Rectal smooth muscle tissue (tissue), 1 donor: ENCODE measurements around the gene CRIM1.

Source experiments
- H3K27ac ChIP-seq: one replicate; pipeline ENCODE4 v1.7.0; 2013; ENCODE audit warnings: low read depth, low read length, inconsistent platforms
- H3K27me3 ChIP-seq: one replicate; pipeline ENCODE4 v1.7.0; 2013; ENCODE audit warnings: low read length; ENCODE audit not compliant: control insufficient read depth, insufficient read depth
- H3K36me3 ChIP-seq: one replicate; pipeline ENCODE4 v1.7.0; 2013; ENCODE audit warnings: low read length; ENCODE audit not compliant: control insufficient read depth, insufficient read depth
- H3K4me1 ChIP-seq: one replicate; pipeline ENCODE4 v1.7.0; 2013; ENCODE audit warnings: low read length; ENCODE audit not compliant: control insufficient read depth, insufficient read depth
- H3K4me3 ChIP-seq: one replicate; pipeline ENCODE4 v1.7.0; 2013; ENCODE audit warnings: low read length
- H3K9ac ChIP-seq: one replicate; pipeline ENCODE4 v1.7.0; 2013; ENCODE audit warnings: low read length

CRIM1 gene

DNA sequence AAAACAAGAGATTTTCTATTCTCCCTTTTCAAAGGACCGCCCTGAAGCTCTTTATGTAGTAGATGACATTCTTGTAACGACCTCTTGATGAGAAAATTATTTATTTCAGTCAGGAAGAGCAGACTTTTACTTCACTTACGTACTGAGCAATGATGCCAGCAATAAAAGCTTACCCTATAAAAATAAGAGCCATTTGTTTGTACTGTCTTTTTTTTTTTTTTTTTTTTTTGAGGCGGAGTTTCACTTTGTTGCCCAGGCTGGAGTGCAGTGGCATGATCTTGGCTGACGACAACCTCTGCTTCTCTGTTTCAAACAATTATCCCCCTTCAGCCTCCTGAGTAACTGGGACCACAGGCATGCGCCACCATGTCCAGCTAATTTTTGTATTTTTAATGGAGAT is 39.2 kb downstream of the CRIM1 start:
- no peak overlapping the region for H3K27ac ChIP-seq
- no peaks in the 10 kb centered on the region for H3K36me3 ChIP-seq
- H3K4me3 ChIP-seq, result no peak overlapping the region
- H3K9ac ChIP-seq, result no peak overlapping the region
- no peaks in the 10 kb centered on the region for H3K4me1 ChIP-seq
- H3K27me3 ChIP-seq, result no peaks in the 10 kb centered on the region

DNA sequence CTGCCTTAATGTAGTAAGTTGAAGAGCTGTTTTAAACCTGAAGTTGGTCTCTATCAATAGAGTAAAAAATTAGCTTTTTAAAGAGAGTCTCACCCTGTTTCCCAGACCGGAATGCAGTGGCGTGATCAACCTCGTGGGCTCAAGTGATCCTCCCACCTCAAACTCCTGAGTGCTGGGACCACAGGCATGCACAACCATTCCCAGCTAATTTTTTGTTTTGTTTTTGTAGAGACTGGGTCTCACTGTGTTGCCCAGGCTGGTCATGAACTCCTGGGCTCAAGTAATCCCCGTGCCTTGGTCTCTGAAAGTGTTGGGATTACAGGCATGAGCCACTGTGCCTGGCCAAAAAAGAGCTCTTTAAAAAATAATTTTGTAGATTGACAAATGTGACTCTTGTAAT is 40.3 kb downstream of the CRIM1 start:
- Histone ChIP-seq H3K36me3 (no peaks in the 10 kb centered on the region), H3K27ac (no peak overlapping the region), H3K27me3 (no peaks in the 10 kb centered on the region), H3K9ac (no peak overlapping the region), H3K4me3 (no peak overlapping the region), H3K4me1 (no peaks in the 10 kb centered on the region)

DNA sequence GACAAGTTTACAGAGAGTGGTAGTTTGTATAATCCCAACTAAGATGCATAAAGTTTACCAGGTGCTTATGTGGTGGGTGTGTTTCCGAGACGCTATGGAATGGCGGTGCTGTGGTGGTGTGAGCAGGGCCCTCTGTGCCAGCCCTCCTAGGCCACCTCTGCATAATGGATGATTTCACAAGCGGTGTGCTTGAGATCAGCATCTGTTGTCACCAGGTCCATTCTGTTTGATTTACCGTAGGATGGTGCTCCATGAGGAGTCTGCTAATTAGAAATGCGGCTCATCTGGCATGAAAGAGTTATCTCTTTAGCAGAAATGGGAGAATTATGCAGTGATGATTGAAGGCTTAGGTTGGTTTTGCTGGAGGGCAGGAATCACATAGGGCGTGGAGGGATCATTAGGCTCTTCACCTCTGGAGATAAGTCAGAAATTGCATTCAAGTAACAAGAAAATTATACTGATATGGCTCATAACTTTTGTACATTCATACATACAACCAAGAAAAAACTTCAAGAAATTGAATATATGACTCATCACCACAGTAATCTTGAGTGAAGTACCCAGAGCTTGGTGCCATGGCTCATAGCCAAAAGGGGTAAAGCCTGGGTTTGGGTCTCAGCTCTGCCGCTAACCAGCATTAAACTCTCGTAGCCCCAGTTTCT is 41.4 kb downstream of the CRIM1 start:
- no peak overlapping the region for H3K9ac ChIP-seq
- no peak overlapping the region for H3K4me3 ChIP-seq
- no peaks in the 10 kb centered on the region for H3K4me1 ChIP-seq
- no peak overlapping the region for H3K27ac ChIP-seq
- H3K36me3 ChIP-seq, result no peaks in the 10 kb centered on the region
- no peaks in the 10 kb centered on the region for H3K27me3 ChIP-seq

DNA sequence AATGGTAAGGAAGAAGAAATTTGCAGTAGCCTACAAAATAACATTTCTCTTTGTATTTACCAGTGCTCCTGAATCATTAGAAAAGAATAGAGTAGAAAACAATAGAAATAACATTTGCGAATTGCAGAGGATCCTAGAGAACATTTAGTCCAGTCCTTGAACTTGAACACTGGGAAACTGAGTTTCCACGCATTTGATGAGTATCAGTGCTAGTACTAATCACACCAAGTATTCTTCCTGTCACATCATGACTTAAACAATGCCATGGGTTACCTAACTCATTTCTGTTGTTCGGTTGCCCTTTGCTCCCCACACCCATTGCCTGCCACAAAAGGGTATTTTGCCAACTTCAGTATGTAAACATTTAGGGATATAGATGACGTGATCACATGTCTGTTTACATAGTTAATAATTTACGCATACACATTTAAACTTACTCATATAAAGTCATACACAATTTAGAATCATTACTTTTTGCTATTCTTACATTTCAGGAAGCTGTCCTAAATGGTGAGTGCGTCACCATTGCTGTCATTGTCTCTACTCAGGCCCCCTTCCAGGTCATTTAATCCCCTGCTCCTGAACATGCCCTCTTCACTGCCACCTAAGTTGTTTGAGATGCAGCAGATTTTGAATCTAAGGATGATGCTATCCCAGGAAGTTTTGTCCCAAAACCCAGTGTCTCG is 42.3 kb downstream of the CRIM1 start:
- H3K4me3 ChIP-seq, result no peak overlapping the region
- H3K27me3 ChIP-seq, result no peaks in the 10 kb centered on the region
- no peak overlapping the region for H3K27ac ChIP-seq
- no peaks in the 10 kb centered on the region for H3K4me1 ChIP-seq
- H3K36me3 ChIP-seq, result no peaks in the 10 kb centered on the region
- no peak overlapping the region for H3K9ac ChIP-seq

DNA sequence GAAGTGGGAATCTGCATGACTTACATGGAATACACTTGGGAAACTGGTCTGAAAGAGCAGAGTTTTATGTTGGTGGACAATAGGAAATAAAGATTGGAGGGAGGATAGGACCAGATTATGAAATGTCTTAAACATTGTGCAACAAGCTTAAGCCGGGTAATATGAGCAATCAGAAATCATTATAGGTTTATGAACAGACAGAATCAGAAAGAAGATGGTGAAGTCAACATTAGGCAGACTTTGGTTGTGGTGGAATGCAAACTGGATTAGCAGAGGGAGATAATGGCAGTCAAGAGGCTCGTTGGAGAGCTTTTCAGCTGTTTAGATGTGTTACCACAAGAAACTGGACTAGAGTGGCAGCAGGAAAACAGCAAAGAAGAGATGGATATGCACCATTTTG is 43.5 kb downstream of the CRIM1 start:
- no peak overlapping the region for H3K4me3 ChIP-seq
- no peaks in the 10 kb centered on the region for H3K4me1 ChIP-seq
- H3K9ac ChIP-seq, result no peak overlapping the region
- no peak overlapping the region for H3K27ac ChIP-seq
- H3K36me3 ChIP-seq, result no peaks in the 10 kb centered on the region
- no peaks in the 10 kb centered on the region for H3K27me3 ChIP-seq

DNA sequence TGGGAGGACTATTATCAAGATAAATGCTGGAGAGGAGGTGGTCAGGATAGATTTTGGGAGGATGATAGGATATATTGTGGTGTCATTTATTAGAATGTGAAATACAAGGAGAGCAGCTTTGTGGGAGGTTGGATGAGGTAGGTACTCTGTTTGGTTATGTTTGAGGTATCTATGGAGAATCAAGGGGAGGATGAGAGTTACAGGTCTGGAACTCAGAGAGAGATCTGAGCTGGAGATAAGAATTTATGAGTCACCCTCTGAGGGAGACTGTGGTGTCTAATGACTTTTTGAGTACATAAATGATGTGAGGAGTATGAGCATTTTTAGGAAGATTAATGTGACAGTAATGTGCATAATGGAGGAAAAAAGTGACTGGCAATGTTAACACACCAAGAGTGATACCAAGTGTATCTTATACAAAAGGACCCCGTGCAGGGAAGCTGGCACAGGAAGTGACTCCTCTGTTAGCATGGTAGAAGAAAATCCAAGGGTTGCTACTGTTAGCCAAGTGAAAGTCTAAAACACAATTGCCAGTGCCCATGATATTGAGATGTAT is 48.2 kb downstream of the CRIM1 start:
- Histone ChIP-seq H3K4me3 (no peak overlapping the region), H3K27ac (no peak overlapping the region)

DNA sequence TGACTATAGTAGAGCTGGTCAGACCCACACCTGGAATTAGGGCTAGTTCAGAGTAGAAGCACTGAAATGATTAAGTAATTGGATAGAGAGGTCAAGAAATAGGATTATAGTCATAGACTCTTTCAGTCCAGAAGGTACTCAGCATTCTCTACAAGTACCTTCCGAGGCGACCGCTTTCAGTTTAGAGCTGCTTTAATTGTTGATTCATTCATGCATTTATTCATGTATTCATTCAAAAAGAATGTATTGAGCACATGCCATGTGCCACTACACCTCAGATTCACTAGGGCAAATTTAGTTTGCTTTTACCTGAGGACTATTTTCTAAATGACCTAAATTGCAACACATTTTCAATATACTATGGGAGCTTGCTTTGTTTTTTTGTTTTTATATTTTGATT is 48.7 kb downstream of the CRIM1 start:
- H3K4me3 ChIP-seq, result no peak overlapping the region
- H3K27ac ChIP-seq, result no peak overlapping the region
- no peak overlapping the region for H3K9ac ChIP-seq
- no peaks in the 10 kb centered on the region for H3K4me1 ChIP-seq
- H3K27me3 ChIP-seq, result no peaks in the 10 kb centered on the region
- H3K36me3 ChIP-seq, result no peaks in the 10 kb centered on the region

More for the DNA sequence above, 48.2 kb downstream of the CRIM1 start:
- Histone ChIP-seq H3K4me1 (no peaks in the 10 kb centered on the region), H3K36me3 (no peaks in the 10 kb centered on the region), H3K9ac (no peak overlapping the region), H3K27me3 (no peaks in the 10 kb centered on the region)

DNA sequence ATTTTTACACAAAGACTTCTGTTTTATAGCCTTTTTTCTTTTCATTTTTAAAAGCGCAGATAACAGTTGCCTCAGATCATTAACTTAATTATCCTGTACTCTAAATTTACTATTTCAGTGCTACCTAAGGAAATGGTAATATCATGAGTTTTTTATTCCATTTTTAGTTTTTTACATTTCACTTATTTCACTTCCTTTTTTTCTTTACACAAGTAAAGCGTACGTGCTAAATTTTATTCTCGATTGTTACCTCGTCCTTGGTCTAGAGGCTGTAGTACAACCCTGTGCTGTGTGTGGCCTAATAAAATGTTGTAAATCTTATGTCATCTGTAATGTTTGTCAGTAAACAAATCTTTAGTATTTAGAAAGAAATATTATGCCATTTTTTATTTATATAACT is 49.2 kb downstream of the CRIM1 start:
- no peak overlapping the region for H3K4me3 ChIP-seq
- H3K27ac ChIP-seq, result no peak overlapping the region
- no peaks in the 10 kb centered on the region for H3K36me3 ChIP-seq
- no peaks in the 10 kb centered on the region for H3K4me1 ChIP-seq
- no peak overlapping the region for H3K9ac ChIP-seq
- no peaks in the 10 kb centered on the region for H3K27me3 ChIP-seq

DNA sequence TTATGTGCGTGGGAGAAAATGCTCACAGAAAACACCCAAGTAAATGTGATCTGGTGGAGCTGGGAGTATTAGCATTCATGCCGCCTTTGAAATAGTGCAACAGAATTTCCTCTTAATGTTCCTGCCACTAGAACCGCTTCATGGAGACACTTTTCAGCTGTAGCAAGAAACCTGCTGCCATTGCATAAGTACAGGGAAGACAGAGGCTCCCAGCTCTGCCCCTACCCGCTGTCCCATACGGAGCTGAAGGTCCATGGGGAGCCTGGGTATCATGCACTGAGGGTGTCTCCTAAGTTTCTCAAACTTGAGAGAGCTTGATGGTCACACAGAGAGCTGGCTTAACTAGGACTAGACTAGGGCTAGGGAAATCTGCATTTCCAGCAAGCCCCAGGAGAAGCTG is 49.6 kb downstream of the CRIM1 start:
- Histone ChIP-seq H3K9ac (no peak overlapping the region), H3K27me3 (no peaks in the 10 kb centered on the region), H3K36me3 (no peaks in the 10 kb centered on the region), H3K4me1 (no peaks in the 10 kb centered on the region), H3K4me3 (no peak overlapping the region), H3K27ac (no peak overlapping the region)

DNA sequence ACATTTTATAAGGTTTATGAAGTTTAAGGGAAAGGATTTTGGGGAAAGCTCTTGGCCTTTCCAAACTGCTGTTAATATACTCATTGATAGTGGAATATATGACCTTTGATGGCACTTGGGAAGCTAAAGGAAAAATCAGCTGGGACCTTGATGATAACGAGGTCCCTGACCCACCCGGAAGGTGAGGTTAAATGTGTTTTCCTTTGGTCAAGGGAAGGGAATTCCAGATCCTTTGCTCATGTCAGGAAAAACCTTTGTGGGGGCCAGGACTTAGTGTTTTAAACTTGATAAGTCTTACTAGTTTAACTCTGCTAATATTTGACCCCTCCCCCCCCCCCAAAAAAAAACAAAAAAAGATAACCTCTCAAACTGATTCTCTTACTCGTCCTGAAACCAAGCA is 50.7 kb downstream of the CRIM1 start:
- Histone ChIP-seq H3K27me3 (no peaks in the 10 kb centered on the region), H3K9ac (no peak overlapping the region), H3K36me3 (no peaks in the 10 kb centered on the region), H3K27ac (no peak overlapping the region), H3K4me3 (no peak overlapping the region), H3K4me1 (no peaks in the 10 kb centered on the region)

DNA sequence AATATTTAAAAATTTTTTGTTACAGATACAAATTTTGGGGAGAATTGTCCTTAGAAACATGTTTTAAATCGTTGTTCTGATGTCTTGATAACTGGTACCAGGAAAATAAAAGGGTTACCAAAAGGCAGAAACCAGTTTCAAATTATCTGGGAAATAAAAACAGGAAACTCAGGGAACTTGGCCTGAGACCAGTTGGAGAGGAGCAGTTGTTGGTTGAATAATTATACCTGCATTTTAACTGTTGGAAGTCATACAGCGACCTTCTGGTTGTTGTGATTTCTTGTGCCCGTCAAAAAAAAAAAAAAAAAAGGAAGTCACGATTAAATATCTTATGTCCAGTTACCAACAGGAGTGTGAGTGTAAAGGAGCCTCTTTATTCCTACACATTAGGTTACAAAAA is 51.8 kb downstream of the CRIM1 start:
- no peak overlapping the region for H3K9ac ChIP-seq
- no peak overlapping the region for H3K27ac ChIP-seq
- H3K4me3 ChIP-seq, result no peak overlapping the region

DNA sequence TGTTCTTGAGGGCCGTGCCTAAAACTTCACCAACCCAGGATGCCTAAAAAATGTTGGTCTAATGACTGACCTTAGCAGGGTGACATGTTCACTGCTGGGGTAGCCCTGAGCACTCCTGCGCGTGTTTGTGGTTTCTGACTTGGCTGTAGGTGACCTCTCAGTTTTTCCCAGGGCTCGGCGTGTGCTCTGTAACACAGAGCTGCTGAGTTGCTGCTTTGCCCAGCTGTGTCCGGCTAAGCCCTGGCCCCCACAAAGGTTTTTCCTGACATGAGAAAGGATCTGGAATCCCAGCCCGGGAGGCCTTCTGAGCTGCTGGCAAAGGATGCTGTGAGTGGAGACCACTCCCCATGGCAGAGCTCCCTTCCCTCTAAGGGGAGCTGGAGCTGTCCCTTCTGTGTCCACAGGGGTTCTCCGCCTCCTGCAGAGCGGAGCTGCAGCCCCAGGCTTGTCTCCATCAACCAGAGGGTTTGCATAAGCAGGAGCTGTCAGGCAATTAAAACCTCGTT is 52.7 kb downstream of the CRIM1 start:
- Histone ChIP-seq H3K4me3 (no peak overlapping the region), H3K27ac (no peak overlapping the region), H3K27me3 (no peaks in the 10 kb centered on the region), H3K4me1 (no peaks in the 10 kb centered on the region), H3K36me3 (no peaks in the 10 kb centered on the region), H3K9ac (no peak overlapping the region)

More for the DNA sequence above, 51.8 kb downstream of the CRIM1 start:
- Histone ChIP-seq H3K36me3 (no peaks in the 10 kb centered on the region), H3K27me3 (no peaks in the 10 kb centered on the region), H3K4me1 (no peaks in the 10 kb centered on the region)

DNA sequence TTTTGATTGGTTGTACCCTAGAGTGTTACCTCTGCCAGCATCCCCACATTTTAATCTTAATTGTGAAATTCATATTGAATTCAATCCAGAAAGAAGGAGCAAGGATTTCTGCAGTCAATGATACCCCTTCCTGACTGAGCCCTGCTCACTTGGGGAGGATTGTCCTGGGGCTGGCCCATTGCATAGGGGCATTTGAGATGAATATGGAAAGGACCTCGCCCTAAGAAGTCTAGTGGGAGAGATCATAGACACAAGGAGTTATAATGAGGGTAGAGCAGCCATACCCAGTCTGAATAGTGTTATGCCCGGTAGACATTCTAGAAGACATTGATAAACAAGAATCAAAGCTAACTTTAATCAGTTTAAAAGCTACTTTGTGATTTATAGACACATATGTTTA is 53.8 kb downstream of the CRIM1 start:
- Histone ChIP-seq H3K4me3 (no peak overlapping the region), H3K36me3 (no peaks in the 10 kb centered on the region), H3K4me1 (no peaks in the 10 kb centered on the region), H3K27me3 (no peaks in the 10 kb centered on the region), H3K27ac (no peak overlapping the region), H3K9ac (no peak overlapping the region)
